Smooth muscle cell (in vitro differentiated cells): ENCODE results near the gene RETREG1. TPM values are rescaled to one million over a fixed set of nuclear protein-coding genes. Genes with fewer than 3 reads are reported as not detected.

Experiments
- DNase-seq: peaks from one replicate; lab custom pipeline; 2025; ENCODE audit not compliant: unreplicated experiment; lab: John Stamatoyannopoulos, UW
- H2AFZ ChIP-seq: fragments of 200-600 bp; sonication (generic); 2 replicates; pipeline ENCODE4 v1.6.0; 2016; ENCODE audit warnings: antibody characterized with exemption, low read depth, mild to moderate bottlenecking
- H3F3A ChIP-seq: fragments of 200-600 bp; sonication (generic); 2 replicates; pipeline ENCODE4 v1.6.0; 2017; ENCODE audit warnings: antibody characterized with exemption, low read depth
- H3K27ac ChIP-seq: fragments of 200-600 bp; sonication (generic); 2 replicates; pipeline ENCODE4 v1.5.1; 2016; ENCODE audit warnings: low read depth, mild to moderate bottlenecking
- H3K27me3 ChIP-seq: fragments of 200-600 bp; sonication (generic); 2 replicates; pipeline ENCODE4 v1.6.1; 2016; ENCODE audit warnings: low read depth, mild to moderate bottlenecking
- H3K36me3 ChIP-seq: fragments of 200-600 bp; sonication (generic); 2 replicates; pipeline ENCODE4 v1.5.1; 2016; ENCODE audit warnings: low read depth
- H3K4me1 ChIP-seq: fragments of 200-600 bp; sonication (generic); 2 replicates; pipeline ENCODE4 v1.5.1; 2016; ENCODE audit warnings: low read depth
- H3K4me2 ChIP-seq: fragments of 200-600 bp; sonication (generic); 2 replicates; pipeline ENCODE4 v1.6.0; 2016; ENCODE audit warnings: mild to moderate bottlenecking
- H3K4me3 ChIP-seq: fragments of 200-600 bp; sonication (generic); 2 replicates; pipeline ENCODE4 v1.5.1; 2016; ENCODE audit warnings: mild to moderate bottlenecking
- H3K79me2 ChIP-seq: fragments of 200-600 bp; sonication (generic); 2 replicates; pipeline ENCODE4 v1.6.0; 2016; ENCODE audit warnings: low read depth, mild to moderate bottlenecking
- H3K9ac ChIP-seq: fragments of 200-600 bp; sonication (generic); 2 replicates; pipeline ENCODE4 v1.6.0; 2016; ENCODE audit warnings: low read depth
- H3K9me3 ChIP-seq: fragments of 200-600 bp; sonication (generic); replicated peaks from 2 replicates; pipeline ENCODE4 v1.5.1; 2016; ENCODE audit warnings: low read depth
- H4K20me1 ChIP-seq: fragments of 200-600 bp; sonication (generic); 2 replicates; pipeline ENCODE4 v1.6.0; 2016; ENCODE audit warnings: low read depth
- WGBS: methylation state at CpG from one replicate; pipeline ENCODE4 v1.1.7; 2016; ENCODE audit warnings: low lambda C conversion rate; 5-methylcytosine and 5-hydroxymethylcytosine counted together
- polyA plus RNA-seq: library from polyadenylated mRNA; unstranded; fragments of >200 nt; fragmentation: Nextera tagmentation; extraction: Ambion mirVana; gene quantifications from 2 replicates; pipeline ENCODE4 v1.2.1, GENCODE V29; 2016
- total RNA-seq: library from RNA; depleted of rRNA; stranded (reverse); fragments of >200 nt; gene quantifications from 2 replicates; pipeline ENCODE4 v1.2.3, GENCODE V29; 2014
- TF ChIP-seq, protein P1 (sequence below): fragments of 200-600 bp; sonication (generic); IDR thresholded peaks from 2 replicates; pipeline ENCODE4 v1.5.1; 2017; ENCODE audit warnings: borderline replicate concordance, mild to moderate bottlenecking, antibody characterized with exemption; ENCODE audit not compliant: insufficient read depth, poor library complexity, severe bottlenecking

RETREG1 gene
- total and polyA plus RNA-seq, 2 experiments from 2014 or later, result 0.19 to 4.4 TPM

DNA sequence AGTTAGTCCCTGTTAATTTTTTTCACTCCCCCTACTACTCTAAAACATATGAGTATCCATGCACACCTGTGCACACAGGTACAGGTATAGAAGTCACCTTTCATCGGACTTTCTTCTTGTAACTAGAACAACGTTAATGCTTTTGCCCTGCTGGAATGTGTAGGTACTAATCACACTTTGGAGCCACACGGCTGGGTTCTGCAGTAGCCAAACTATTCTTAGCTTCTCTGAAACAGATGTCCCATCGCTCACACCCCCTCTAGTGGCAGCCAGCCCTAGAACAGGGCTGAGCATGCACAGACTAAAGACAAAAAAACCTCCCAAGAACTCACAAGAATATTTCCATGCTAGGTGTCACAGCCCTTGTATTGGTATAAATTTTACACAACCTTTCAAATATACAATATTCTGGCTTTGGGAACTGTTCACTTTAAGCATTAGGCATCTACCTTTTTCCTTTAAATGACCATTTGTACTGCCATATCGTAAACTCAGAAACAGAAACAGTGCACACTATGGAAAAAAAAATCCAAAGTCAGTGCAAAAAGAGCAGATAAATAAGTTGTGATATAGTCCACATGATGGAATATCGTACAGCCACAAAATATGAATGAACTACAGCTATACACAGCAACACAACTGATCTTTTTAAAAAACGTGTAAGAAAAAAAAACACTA lies 64.0 kb downstream of the RETREG1 start:
- TF ChIP-seq, protein P1, sequence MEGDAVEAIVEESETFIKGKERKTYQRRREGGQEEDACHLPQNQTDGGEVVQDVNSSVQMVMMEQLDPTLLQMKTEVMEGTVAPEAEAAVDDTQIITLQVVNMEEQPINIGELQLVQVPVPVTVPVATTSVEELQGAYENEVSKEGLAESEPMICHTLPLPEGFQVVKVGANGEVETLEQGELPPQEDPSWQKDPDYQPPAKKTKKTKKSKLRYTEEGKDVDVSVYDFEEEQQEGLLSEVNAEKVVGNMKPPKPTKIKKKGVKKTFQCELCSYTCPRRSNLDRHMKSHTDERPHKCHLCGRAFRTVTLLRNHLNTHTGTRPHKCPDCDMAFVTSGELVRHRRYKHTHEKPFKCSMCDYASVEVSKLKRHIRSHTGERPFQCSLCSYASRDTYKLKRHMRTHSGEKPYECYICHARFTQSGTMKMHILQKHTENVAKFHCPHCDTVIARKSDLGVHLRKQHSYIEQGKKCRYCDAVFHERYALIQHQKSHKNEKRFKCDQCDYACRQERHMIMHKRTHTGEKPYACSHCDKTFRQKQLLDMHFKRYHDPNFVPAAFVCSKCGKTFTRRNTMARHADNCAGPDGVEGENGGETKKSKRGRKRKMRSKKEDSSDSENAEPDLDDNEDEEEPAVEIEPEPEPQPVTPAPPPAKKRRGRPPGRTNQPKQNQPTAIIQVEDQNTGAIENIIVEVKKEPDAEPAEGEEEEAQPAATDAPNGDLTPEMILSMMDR, result peak; percentile 88
- no peaks in the 10 kb centered on the region for H3F3A ChIP-seq
- H3K36me3 ChIP-seq, result no peaks in the 10 kb centered on the region
- no peak overlapping the region for H3K4me3 ChIP-seq
- H3K9me3 ChIP-seq, result no peaks in the 10 kb centered on the region
- peak; percentile 7 for DNase-seq
- H2AFZ ChIP-seq, result no peak overlapping the region
- no peaks in the 10 kb centered on the region for H4K20me1 ChIP-seq
- H3K9ac ChIP-seq, result no peak overlapping the region
- WGBS, result 34% methylated on average over 7 of the region's 7 CpGs
- no peak overlapping the region for H3K27ac ChIP-seq
- H3K4me2 ChIP-seq, result no peak overlapping the region
- no peaks in the 10 kb centered on the region for H3K27me3 ChIP-seq
- H3K4me1 ChIP-seq, result no peaks in the 10 kb centered on the region
- no peaks in the 10 kb centered on the region for H3K79me2 ChIP-seq

DNA sequence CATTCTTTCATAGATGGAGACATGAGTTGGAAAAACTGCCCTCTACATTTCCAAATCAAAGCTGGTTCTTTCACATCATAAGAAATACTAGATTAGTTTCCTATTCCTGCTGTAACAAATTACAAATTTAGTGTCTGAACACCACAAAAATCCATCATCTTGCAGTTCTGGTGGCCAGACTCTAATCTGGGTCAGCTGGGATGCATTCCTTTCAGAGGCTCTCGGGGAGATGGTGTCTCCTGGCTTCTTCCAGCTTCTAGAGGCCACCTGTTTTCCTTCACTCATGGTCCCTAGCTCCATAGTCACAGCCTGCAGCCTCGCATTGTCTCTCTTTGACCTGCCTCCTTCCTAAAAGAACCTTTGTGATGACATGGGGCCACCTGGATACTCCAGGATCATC lies 65.2 kb downstream of the RETREG1 start:
- DNase-seq, result no peak
- TF ChIP-seq, protein P1, result no peak
- Histone ChIP-seq H3K9ac (no peak overlapping the region), H3F3A (no peaks in the 10 kb centered on the region), H3K79me2 (no peaks in the 10 kb centered on the region), H3K4me1 (no peaks in the 10 kb centered on the region), H3K4me3 (no peak overlapping the region), H4K20me1 (no peaks in the 10 kb centered on the region), H3K4me2 (no peak overlapping the region), H3K9me3 (no peaks in the 10 kb centered on the region), H3K27me3 (no peaks in the 10 kb centered on the region), H2AFZ (no peak overlapping the region), H3K36me3 (no peaks in the 10 kb centered on the region), H3K27ac (no peak overlapping the region)
- 87% methylated on average over 2 of the region's 2 CpGs for WGBS

DNA sequence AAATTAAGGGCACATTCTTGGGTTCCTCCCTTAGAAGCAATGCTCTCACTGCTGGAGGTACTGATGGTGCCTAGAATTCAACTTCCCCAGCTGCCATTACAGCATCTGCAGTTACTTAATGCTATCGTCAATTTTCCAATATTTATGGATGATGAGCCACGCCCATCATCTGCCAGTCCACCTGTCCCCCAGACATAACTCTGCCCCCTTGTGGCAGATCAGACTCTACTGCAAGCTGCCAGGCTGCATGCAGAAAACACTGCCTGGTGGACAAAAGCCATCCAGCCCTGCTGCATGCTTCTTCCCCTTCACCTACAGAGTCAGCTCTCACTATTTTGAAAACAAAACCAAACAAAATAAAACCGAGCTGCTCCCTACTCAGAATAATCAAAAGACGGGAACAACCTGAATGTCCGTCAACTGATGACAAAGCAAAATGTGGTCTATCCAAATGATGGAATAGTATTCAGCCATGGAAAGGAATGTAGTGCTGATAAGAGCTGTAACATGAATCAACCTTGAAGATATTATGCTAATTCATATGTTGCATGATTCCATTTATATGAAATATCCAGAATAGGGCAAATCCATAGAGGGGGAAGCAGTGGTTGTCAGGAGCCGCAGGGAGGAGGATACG lies 66.4 kb downstream of the RETREG1 start:
- H3F3A ChIP-seq, result no peaks in the 10 kb centered on the region
- H3K79me2 ChIP-seq, result no peaks in the 10 kb centered on the region
- H3K4me2 ChIP-seq, result no peak overlapping the region
- no peak overlapping the region for H2AFZ ChIP-seq
- no peaks in the 10 kb centered on the region for H3K4me1 ChIP-seq
- H4K20me1 ChIP-seq, result no peaks in the 10 kb centered on the region
- TF ChIP-seq, protein P1, result peak; percentile 55
- 56% methylated on average over 7 of the region's 7 CpGs for WGBS
- H3K9ac ChIP-seq, result no peak overlapping the region
- no peaks in the 10 kb centered on the region for H3K36me3 ChIP-seq
- no peak overlapping the region for H3K27ac ChIP-seq
- H3K4me3 ChIP-seq, result no peak overlapping the region
- no peak for DNase-seq
- H3K27me3 ChIP-seq, result no peaks in the 10 kb centered on the region
- H3K9me3 ChIP-seq, result no peaks in the 10 kb centered on the region
